ENCODE measurements around the gene ZC2HC1B.
"Not testable (repeated sequence)": the region's sequence is repeated elsewhere in the genome, so short reads cannot be mapped to it uniquely, and the experiment has no call there.

The ZC2HC1B gene

DNA sequence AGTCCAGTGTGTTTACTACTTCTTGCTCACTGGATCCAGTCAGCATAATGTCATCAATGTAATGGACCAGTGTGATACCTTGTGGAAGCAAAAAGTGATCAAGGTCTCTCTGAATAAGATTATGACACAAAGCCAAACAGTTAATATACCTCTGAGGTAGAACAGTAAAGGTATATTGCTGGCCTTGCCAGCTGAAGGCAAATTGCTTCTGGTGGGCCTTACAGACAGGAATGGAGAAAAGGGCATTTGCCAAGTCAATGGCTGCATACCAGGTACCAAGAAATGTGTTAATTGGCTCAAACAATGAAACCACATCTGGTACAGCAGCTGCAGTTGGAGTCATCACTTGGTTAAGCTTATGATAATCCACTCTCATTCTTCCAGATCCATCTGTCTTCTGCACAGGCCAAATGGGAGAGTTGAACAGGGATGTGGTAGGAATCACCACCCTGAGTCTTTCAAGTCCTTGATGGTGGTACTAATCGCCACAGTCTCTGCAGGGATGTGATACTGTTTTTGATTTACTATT lies 7.0 kb downstream of the ZC2HC1B start:
- not testable (repeated sequence) for FAIRE-seq

DNA sequence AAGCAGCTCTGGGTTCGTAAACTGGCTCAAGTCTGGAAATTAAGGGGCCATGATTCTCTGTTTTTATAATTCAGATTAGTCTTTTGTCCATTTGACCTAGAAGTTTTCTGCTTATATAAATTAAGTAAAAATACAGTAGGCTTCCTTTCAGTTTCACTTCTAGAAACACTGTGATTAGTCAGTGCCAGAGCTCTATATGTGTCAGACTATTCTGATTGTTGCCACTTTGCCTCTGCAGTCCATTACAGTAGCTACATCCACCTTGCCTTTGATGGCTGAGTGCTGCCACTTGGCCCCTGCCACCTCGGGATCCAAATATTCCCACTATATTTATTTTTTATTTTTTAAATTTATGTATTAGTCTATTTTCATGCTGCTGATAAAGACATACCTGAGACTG lies 7.9 kb downstream of the ZC2HC1B start:
- no peak for FAIRE-seq

DNA sequence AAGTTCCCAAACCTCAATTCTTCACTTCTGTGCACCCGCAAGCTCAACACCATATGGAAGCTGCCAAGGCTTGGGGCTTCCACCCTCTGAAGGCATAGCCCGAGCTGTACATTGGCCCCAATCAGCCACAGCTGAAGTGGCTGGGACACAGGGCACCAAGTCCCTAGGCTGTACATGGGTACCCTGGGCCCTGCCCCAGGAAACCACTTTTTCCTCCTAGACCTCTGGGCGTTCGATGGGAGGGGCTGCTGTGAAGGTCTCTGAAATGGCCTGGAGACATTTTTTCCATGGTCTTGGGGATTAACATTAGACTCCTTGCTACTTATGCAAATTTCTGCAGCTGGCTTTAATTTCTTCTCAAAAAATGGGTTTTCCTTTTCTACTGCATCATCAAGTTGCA lies 9.3 kb downstream of the ZC2HC1B start:
- not testable (repeated sequence) for FAIRE-seq

DNA sequence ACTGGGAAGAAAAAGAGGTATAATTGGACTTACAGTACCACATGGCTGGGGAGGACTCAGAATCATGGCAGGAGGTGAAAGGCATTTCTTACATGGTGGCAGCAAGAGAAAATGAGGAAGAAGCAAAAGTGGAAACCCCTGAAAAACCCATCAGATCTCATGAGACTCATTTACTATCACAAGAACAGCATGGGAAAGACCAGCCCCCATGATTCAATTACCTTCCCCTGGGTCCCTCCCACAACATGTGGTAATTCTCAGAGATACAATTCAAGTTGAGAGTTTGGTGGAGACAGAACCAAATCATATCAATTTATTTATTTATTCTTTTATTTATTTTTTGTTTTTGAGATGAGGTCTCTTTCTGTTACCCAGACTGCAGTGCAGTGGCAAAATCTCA lies 10.2 kb downstream of the ZC2HC1B start:
- FAIRE-seq: not testable (repeated sequence)

DNA sequence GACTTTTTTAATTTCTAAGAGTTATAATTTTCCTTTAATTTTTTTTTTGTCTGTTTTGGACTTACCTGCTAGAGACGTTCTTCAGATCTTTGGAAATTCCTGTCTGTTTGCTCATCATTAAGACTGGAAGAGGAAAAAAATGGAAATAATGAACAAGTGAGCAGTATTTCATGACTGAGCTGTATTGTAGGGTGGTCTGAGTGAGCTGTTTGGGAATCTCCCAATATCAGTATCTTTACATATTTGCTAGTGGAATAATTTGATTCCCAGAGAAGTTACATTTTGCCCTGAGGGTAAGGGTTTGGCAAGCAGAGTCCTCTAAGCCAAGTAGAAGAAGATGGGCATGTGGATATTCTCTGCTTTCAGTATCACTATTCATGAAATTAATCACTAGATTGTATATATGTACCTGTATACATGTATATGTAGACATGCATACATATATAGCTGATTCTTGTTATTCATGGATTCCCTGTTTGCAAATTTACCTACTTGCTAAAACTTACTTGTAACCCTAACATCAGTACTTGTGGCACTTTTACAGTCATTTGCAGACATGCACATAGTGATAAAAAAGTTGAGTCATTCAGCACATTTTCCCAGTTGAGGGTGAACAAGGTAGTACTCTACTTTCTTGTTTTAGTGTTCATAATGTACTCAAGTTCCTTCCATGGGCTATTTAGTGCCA lies 13.5 kb downstream of the ZC2HC1B start:
- FAIRE-seq: no peak

DNA sequence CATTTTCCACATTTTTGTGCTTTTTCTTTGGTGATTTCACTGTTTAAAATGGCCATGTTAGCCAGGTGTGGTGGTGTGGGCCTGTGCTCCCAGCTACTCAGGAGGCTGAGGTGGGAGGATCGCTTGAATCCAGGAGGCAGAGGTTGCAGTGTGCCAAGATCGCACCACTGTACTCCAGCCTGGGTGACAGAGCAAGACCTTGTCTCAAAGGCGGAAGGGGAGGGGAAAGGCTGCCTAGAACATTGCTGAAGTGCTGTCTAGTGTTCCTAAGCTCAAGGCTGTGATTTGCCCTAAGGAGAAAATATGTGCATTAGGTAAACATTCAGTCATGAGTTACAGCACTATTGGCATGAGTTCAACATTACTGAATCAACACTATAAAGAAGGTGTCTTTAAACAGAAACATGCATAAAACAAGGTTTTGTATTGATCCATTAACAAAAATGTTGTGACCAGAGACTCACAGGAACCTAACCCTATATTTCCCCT lies 14.0 kb downstream of the ZC2HC1B start:
- no peak for FAIRE-seq

DNA sequence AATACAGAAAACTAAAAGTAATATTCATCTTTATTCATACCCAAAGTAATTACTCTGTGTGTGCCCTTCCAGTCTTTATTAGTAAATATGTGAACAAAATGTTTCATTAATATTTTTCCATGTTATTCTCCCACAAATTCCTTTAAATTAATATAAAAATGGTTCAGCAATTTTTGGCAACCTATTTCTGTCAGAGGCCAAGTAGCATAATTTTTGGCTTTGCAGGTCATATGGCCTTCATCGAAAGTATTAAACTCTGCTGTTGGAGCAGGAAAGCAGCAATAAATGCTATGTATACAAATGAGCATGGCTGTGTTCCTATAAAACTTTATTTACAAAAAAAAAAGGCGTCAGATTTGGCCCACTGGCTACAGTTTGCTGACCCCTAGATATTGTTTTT lies 16.1 kb downstream of the ZC2HC1B start:
- FAIRE-seq: no peak

DNA sequence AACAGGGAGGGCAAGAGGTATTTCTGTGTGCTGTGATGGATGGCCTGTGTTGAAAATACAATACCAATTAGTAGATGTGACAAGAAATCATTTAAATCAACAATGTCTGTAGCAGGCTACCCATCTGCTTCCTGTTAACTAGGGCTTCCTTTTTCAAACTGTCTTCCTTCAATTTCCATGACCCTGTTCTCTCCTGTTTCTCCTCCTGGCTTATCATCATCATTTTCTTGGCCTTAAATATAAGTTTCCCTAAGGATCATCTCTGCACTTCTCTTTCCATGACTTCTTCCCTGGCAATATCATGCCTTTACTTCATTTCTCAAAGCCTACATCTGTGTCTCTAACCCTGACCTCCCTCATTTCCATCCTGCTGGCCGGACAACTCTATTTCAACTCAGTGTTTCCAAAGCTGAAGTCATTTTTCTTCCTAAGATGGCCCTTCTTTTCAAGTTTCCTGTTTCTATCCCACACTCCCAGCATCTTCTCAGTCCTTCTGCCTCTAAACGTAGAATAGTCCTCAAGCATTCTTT lies 18.2 kb downstream of the ZC2HC1B start:
- FAIRE-seq: no peak

DNA sequence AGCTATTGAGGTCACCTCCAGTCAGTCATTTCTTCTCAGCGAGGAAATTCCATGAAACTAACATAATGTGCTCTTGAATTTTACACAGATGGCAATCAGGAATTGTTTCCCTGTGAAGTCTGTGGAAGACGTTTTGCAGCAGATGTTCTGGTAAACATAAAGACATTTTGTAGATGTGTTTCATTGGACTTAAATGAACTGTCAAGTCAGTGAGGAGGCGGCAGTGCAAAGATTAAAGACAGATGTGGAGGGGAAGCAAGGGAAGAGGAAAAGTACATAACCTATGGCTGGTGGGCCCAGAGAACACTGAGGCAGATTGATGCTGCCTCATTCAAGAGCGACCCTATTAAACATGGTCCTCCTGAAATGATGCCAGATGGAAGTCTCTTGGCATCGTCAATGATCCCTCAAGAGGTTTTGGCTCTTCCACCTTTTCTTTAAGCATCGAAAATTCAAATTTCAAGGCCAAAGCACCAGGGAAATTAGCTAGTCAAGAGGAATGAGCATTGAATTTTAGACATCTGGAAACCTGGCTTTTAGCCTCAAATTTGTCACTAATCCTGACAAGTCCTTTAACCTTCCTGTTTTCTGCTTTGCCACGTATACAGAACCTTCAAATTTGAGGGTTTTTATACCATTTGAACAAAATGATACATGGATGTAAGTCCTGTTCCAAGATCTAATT lies 20.1 kb downstream of the ZC2HC1B start:
- no peak for FAIRE-seq

DNA sequence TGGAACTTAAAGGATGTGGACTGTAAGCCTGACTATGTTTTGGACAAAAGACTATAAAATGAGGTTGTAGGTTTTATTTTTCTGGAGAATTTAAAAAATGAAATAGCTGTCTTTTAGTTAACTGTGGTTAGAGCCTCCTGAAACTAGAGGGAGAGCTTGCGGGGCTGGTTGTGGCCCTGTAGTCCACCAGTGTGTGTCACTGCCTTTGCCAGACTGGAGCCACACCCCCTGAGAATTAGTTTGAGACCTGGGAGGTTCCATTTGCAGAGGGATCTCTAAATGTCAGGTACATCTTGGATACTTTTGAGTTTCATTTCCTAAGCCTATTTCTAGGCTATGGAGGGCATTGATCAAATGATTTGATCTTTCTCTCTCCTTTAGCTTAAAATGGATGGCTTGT lies 20.8 kb downstream of the ZC2HC1B start:
- no peak for FAIRE-seq

DNA sequence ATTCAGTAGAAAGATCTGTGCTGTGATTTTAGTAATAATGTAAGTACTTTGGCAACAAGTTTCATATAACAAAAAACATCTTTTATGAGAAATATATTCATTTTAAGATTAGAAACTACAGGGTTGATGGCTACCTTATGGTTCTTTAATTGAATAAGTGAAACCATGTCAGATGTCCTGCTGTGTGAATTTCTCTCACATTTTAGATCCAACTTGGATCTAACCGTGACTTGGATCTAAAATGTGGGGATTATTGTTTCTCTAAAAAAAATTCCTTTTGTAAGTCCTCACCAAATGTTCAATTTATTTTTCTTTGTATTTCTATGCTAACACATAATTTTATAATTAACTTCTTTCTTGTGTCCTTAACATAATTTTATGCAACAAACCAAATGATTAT lies 30.4 kb downstream of the ZC2HC1B start:
- no peak for FAIRE-seq

DNA sequence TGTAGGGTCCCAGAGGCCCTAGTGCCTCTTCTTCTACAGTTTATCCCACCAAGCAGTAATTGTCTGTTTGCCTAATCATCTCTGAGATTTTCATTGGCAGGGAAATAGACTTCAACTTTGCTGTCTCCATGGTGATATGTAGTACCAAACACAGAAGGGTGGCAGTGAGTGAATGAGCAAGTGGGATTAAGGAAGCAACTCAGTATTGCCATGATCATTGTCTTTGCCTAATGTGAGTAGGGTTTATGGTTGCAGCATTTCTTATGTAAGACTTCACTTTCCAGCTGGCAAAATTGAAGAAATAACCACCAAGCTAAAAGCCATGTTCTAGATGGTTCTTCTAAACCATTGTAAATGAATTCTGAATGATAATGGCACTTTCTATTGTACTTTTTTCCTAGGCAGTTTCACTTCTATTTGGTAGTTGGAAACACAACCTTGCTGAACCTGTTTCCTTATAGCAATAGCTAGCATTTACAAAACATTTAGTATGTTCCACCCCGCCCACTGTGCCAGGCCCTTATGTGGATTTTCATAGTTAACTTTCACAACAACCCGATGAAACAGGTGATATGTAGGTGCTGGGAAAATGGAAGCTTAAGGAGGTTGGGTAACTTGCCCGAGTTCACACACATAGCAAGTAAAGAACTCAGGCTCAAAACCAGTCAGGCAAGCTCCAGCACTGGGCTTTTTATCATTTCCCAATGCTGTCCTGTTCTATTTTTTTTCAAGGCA lies 32.0 kb downstream of the ZC2HC1B start:
- no peak for FAIRE-seq

DNA sequence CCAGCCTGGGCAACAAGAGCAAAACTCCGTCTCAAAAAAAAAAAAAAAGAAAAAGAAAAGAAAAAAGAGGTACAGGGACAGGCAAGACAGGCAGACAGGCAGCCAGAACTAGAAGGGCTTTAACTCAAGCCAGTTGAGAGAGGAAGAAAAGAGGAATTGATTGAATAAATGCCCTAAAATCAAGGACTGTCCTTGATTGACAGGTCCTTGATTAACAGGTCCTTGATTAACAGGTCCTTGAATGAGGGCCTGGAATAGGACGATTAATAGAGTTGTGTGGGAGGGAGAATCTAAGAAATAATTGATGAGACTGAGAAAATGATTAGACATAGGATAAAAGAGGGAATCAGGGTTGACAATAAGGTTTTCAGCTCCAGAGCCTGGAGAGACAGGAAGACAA lies 36.1 kb downstream of the ZC2HC1B start:
- FAIRE-seq: no peak

DNA sequence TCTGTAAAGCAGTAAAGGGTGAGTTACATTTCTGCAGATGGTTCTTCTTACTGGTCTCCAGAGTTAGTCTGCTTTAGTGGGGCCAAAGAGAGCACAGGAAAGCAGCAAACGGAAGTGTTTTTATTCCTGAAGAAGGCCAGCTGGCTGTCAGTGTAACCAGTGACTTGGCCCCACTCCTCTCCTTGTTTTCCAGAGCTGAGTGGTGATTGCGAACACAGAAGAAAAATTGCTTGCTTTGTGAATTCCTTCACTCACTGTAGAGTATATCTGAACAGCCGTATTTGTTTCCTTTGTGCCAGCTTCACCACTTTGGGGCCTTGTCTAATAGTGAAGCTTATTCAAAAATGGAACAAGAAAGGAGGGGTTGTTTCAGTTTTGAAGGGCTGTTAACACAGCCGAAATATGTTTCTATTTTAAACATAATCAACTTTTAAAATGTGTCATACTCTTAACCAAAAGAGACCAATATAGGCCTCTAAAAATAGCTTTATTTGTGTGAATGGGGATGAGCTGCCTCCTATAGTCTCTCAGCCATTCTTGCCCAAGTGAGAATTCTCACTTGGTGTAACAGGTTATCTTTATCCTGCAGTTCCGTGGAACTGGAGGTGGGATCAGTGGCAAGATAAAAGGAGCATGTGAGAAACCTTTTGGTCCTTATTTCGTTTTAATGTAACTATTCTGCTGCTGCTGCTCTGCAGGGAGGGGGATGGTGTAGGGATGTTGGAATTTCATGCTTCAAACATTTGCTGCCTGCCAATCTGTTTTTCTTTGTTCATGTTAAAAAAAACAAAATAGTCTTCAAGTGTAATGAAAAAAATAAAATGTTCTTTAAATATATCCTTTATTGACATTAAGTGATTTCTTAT lies 37.8 kb downstream of the ZC2HC1B start:
- FAIRE-seq: no peak

DNA sequence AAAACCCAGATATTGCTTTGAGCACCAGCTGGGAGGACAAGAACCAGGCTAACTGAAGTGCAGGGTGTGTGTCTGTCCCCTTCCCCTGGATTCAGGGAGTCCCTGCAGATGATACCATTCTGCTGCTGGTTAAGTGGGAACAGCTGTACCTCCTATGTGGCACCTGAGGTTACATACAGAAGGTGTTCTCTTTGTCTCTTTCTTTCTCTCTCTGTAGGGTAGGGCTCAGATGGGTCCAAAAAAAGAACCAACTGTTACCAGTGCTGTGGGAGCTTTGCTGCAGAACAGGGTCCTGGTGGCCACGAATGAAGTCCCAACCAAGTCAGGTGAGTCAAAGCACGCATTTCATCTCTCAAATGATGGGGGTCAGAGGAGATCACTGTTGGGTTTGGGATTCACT lies 38.6 kb downstream of the ZC2HC1B start:
- FAIRE-seq: no peak

DNA sequence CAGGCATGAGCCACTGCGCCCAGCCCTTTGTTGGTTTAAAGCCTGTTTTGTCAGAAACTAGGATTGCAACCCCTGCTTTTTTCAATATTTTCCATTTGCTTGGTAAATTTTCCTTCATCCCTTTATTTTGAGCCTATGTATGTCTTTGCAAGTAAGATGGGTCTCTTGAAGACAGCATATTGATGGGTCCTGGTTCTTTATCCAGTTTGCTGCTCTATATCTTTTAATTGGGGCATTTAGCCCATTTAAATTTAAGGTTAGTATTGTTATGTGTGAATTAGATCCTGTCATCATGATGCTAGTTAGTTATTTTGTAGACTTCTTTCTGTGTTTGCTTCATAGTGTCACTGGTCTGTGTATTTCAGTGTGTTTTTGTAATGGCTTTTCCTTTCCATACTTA lies 46.8 kb downstream of the ZC2HC1B start:
- FAIRE-seq: no peak

DNA sequence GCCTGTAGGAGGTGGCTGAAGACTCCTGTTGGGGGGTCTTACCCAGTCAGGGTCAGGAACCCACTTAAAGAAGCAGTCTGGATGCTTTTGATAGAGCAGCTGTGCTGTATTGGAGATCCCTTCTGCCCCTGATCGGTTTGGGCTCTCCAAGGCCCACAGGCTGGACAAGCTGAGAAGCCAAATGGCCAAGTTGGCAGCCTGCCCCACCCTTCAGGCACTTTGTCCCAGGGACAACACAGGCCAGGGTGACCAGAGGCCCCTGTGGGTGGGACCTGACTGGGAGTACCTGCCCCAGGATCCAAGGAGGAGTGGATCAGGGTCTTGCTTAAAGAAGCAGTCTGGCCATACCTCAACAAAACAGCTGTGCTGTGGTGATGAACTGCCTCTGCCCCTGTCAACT lies 48.4 kb downstream of the ZC2HC1B start:
- no peak for FAIRE-seq

DNA sequence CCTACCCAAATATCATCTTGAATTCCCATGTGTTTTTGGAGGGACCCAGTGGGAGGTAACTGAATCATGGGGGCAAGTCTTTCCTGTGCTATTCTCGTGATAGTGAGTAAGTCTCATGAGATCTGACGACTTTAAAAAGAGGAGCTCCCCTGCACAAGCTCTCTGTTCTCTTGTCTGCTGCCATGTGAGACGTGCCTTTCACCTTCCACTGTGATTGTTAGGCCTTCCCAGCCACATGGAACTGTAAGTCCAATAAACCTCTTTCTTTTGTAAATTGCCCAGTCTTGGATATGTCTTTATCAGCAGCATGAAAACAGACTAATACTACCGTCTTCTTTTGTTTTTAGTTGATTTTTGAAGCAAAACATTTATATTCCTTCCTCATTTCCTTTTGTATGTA lies 52.8 kb downstream of the ZC2HC1B start:
- not testable (repeated sequence) for FAIRE-seq

DNA sequence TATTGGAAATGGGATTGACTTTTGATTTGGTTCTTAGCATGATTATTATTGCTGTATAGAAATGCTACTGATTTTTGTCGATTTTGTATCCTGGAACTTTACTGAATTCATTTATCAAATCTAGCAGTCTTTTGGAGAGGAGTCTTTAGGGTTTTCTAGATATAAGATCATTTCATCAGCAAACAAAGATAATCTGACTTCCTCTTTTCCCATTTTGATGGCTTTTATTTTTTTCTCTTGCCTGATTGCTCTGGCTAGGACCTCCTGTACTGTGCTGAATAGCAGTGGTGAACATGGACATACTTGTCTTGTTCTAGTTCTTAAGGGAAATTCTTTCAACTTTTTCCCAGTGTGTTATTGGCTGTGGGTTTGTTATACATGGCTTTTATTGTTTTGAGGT lies 64.6 kb downstream of the ZC2HC1B start:
- no peak for FAIRE-seq

DNA sequence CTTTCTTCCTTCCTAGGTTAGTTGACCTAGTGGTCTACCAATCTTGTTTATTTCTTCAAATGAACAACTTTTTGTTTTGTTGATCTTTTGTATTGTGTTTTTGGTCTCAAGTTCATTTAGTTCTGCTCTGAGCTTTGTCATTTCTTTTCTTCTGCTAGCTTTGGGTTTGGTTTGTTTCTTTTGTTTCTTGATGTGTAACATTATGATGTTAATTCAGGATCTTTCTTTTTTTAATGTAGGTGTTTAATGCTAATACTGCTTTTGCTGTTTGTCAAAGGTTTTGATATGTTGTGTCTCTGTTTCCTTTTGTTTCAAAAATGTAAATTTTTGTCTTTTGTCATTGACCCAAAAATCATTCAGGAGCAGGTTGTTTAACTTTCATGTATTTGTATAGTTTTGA lies 65.7 kb downstream of the ZC2HC1B start:
- FAIRE-seq: no peak

DNA sequence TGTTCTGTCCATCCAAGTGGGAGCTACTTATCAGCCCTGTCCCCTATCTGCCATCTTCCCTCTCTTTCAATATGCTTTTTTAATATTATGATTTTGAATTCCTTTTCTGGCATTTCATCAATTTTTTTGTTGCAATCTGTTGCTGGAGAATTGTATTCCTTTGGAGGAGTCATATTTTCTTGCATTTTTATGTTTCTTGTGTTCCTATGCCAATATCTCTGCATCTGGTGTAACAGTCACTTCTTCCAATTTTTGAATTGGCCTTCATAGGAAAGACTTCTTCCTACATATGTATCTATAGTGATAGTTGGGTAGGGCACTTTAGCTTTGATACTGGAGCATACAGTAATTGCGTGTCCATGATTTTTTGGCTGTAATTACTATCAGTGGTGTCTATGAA lies 70.1 kb downstream of the ZC2HC1B start:
- FAIRE-seq: no peak

DNA sequence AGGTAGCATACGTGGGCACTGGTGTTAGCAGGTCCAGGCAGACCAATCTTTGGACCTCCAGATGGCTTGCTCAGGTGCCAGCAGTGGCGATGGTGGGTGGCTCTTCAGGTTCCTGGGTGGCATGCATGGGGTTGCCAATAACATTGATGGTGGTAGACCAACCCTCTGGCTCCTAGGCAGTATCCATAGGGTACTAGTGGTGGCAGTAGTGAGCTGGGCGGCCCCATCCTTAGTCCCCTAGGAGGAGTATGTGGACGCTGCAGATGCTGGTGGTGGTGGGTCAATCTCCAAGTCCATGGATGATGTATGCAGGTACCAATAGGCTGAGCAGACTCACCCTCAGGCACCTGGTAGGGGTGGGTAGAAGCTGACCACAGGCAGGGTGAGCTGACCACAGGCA lies 70.6 kb downstream of the ZC2HC1B start:
- no peak for FAIRE-seq

DNA sequence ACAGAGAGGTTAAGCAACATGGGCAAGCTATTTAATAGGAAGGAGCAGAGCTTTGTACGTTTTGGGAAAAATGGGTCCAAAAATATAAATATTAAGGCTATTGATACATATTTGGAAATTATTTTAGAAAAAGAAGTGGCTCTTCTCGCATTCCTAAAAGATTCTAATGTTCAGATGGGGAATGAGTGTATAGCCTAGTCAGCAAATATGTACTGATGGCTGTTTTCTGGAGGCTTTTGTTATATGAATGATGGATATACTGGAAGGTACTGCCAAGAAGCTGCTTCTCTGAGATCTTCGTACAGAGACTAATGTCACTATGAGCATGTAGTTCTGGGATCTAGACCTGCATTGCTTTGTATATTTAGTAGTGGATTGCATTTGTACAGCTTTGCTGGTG lies 72.1 kb downstream of the ZC2HC1B start:
- no peak for FAIRE-seq

Measured in islet of Langerhans (tissue), 1 donor.